Effector memory CD4-positive, alpha-beta T cell (primary cell): ENCODE data around the gene WDSUB1.

ENCODE experiments used
- DNase-seq, 3 donors: peaks; one replicate each; pipeline ENCODE4 v3.0.0-alpha.2; 2020
- H3K27ac ChIP-seq: 2 replicates; pipeline ENCODE4 v1.7.0; 2013; ENCODE audit warnings: mild to moderate bottlenecking, low read length, moderate library complexity; ENCODE audit not compliant: insufficient read depth, poor library complexity, severe bottlenecking
- H3K27me3 ChIP-seq: replicated peaks from 2 replicates; pipeline ENCODE4 v1.7.0; 2013; ENCODE audit warnings: mild to moderate bottlenecking, low read length; ENCODE audit not compliant: insufficient read depth, control insufficient read depth, poor library complexity, severe bottlenecking
- H3K36me3 ChIP-seq: 2 replicates; pipeline ENCODE4 v1.7.0; 2013; ENCODE audit warnings: mild to moderate bottlenecking, low read length, moderate library complexity; ENCODE audit not compliant: control insufficient read depth, insufficient read depth
- H3K4me1 ChIP-seq: 2 replicates; pipeline ENCODE4 v1.7.0; 2013; ENCODE audit warnings: low read length, mild to moderate bottlenecking; ENCODE audit not compliant: control insufficient read depth, insufficient read depth, poor library complexity, severe bottlenecking
- H3K4me3 ChIP-seq: 2 replicates; pipeline ENCODE4 v1.7.0; 2013; ENCODE audit warnings: low read length, low read depth, mild to moderate bottlenecking; ENCODE audit not compliant: insufficient read depth, poor library complexity, severe bottlenecking
- H3K9me3 ChIP-seq: 2 replicates; pipeline ENCODE4 v1.7.0; 2013; ENCODE audit warnings: mild to moderate bottlenecking, low read length, moderate library complexity; ENCODE audit not compliant: control insufficient read depth
- total RNA-seq, 3 donors: gene quantifications; one replicate each; lab custom pipeline; 2026; lab: John Stamatoyannopoulos, UW

The WDSUB1 gene, protein sequence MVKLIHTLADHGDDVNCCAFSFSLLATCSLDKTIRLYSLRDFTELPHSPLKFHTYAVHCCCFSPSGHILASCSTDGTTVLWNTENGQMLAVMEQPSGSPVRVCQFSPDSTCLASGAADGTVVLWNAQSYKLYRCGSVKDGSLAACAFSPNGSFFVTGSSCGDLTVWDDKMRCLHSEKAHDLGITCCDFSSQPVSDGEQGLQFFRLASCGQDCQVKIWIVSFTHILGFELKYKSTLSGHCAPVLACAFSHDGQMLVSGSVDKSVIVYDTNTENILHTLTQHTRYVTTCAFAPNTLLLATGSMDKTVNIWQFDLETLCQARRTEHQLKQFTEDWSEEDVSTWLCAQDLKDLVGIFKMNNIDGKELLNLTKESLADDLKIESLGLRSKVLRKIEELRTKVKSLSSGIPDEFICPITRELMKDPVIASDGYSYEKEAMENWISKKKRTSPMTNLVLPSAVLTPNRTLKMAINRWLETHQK
- total RNA-seq, result 4.7 to 7.0 (median 6.6) reads per million in 3 donors

DNA sequence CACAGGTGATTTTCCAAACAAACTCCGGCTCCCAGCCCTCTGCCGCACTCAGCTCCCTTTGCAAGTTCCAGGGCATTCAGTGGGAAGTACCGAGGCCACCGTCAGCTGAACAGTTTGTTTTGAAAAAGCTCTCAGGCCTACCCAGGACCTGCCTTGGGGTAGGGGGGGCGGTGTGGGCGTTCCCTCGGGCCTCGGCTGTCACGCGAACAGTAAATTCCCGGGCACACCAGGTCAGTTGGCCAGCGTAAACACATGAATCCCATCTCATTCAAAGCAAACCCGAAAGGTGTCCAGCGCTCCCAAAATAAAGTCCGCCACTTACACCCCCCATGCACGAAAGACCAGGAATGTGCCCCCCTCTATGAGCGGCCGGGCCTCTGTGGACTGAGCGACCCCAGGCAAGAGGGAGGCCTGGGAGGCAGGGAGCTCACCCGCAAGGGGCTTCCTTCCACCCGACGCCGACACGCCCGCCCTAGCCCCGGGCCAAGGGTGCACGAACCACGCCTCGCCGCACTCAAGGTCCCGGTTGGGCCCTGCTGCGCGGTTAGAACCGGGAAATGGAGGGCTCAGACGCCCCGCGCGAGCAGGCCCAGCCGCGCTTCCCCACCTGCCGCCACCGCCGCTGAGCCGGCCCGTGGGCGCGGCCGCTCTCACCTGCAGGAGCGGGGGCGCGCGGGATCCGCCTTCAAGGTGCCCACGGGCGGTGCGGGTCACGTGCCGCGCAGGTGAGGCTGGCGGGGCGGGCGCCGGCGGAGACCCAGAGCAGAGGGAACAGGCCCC, at the start of gene WDSUB1:
Gene WDSUB1 (minus strand): TSS at position 775 of the 780 bp plus-strand sequence. CDS start 3,634 bp downstream, outside the sequence.
- Histone ChIP-seq H3K9me3 (no peaks in the 10 kb centered on the region), H3K27ac (peak within 1 kb of the TSS; percentile 52), H3K36me3 (no peaks in the 10 kb centered on the region), H3K27me3 (no peaks in the 10 kb centered on the region), H3K4me3 (peak within 1 kb of the TSS; percentile 62), H3K4me1 (peaks cover 14% of the 10 kb centered on the region)
- DNase-seq, result no peak

DNA sequence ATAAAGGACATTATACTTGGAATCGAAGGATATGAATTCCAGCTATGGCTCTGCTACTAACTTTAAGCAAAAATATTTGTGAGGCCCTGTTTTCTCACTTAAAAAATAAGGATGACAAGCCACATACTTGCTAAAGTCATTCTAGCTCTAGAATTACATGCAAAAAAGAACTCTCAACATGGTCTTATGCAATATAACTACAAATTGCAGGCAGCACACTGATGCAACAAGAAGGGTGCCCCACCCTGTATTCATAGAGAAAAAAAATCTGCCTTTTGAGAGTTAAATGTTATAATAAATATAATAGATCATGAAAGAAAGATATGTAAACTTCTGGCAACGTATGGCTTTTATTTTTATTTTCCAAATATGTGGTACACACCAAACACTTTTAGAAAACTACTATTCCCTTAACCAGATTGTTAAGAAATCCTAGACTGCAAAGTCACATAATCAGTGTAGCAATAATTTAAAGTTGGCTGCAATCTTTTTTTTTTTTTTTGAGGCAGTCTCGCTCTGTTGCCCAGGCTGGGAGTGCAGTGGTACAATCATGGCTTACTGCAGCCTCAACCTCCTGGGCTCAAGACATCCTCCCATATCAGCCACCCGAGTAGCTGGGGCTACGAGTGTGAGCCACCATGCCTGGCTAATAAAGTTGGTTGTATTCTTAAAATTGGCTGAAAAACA, 40.2 kb upstream of the WDSUB1 start:
- no peak overlapping the region for H3K4me3 ChIP-seq
- H3K36me3 ChIP-seq, result no peaks in the 10 kb centered on the region
- no peaks in the 10 kb centered on the region for H3K4me1 ChIP-seq
- no peak overlapping the region for H3K27ac ChIP-seq
- H3K9me3 ChIP-seq, result no peaks in the 10 kb centered on the region
- DNase-seq, result no peak
- no peaks in the 10 kb centered on the region for H3K27me3 ChIP-seq

DNA sequence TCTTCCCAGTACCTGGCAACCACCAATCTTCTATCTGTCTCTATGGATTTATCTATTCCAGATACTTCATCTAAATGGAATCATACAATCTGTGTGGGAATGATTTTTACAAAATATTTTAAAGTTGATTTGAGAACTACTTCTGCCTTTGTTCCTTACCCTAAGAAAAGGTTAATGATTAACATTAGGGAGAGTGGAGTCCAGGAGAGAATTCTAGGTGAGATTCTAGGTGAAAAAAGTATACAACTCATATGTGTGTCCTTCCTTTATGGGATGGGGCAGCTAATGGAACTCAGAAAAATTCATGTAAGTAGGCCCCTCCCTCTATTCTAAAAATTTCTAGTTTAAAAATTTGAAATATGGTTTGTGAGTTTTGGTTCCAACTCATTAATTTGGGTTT, 35.9 kb upstream of the WDSUB1 start:
- H3K9me3 ChIP-seq, result no peaks in the 10 kb centered on the region
- H3K36me3 ChIP-seq, result no peaks in the 10 kb centered on the region
- H3K27ac ChIP-seq, result no peak overlapping the region
- H3K4me3 ChIP-seq, result no peak overlapping the region
- H3K4me1 ChIP-seq, result no peaks in the 10 kb centered on the region
- DNase-seq, result no peak
- H3K27me3 ChIP-seq, result no peaks in the 10 kb centered on the region

DNA sequence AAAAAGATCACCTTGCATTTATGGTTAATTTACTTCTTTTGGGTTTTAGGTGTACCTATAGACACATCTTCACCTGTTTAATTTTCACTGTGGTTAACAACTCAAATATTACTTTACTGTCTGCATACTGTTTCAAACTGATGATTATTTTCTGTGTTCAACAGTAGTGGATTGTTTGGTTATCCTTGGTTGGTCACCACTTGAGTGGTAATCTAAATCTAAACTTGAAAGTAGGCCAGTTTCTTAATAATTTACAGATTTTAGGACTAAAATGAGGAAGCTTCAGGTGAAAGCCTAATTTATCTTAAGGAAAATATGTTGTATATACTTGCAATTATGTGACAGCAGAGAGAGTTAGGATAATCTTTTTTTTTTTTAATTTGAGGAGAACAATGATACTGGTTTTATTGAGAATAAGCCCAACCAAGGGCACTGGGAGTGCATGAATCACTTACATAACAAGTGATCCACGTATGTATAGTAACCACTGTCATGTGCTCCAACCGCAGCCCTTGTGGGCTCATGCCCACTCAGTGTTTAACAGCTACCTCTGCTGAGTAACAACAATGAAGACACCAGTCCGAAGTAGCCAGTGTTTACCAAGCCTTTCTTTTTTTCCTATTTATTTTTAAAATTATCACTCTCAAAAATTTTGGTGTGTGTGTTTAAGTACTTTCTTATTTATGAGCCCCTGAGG, 31.0 kb upstream of the WDSUB1 start:
- no peak for DNase-seq
- Histone ChIP-seq H3K4me3 (no peak overlapping the region), H3K27ac (no peak overlapping the region)

DNA sequence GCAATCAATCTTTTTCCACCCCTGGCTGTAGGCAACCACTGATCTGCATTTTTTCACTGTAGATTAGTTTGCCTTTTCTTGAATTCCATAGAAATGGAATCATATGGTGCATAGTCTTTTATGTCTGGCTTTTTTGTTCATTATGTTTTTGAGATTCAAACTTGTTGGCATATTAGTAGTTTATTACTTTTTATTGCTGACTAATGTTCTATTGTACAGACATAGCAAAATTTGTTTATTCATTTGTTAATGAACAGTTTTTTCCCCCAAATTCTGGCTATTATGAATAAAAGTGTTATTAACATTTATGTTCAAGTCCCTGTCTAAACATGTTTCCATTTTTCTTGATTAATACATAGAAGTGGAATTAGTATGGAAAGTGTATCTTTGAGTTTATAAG, 21.4 kb upstream of the WDSUB1 start:
- H3K36me3 ChIP-seq, result no peaks in the 10 kb centered on the region
- H3K4me3 ChIP-seq, result no peak overlapping the region
- no peaks in the 10 kb centered on the region for H3K9me3 ChIP-seq
- no peak for DNase-seq
- H3K27me3 ChIP-seq, result no peaks in the 10 kb centered on the region
- no peaks in the 10 kb centered on the region for H3K4me1 ChIP-seq
- H3K27ac ChIP-seq, result no peak overlapping the region

More for the DNA sequence above, 31.0 kb upstream of the WDSUB1 start:
- no peaks in the 10 kb centered on the region for H3K4me1 ChIP-seq
- no peaks in the 10 kb centered on the region for H3K9me3 ChIP-seq
- no peaks in the 10 kb centered on the region for H3K36me3 ChIP-seq
- no peaks in the 10 kb centered on the region for H3K27me3 ChIP-seq

DNA sequence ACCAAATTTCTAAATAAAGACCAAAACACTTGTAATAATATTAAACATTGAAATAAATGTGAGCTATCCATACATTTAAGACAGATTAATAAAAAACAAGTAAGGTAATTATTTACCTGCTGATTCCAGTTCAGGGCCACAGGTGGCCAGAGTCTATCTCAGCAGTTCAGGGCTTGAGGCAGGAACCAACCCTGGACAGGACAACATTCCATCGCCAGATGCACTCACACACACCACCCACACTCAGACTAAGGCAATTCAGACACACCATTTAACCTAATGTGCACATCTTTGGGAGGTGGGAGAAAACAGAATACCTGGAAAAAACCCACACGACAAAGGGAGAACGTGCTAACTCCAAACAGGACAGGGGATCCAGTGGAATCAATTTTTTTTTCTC, 14.1 kb upstream of the WDSUB1 start:
- Histone ChIP-seq H3K4me1 (no peaks in the 10 kb centered on the region), H3K27me3 (no peaks in the 10 kb centered on the region), H3K27ac (no peak overlapping the region), H3K36me3 (no peaks in the 10 kb centered on the region), H3K4me3 (no peak overlapping the region), H3K9me3 (no peaks in the 10 kb centered on the region)
- no peak for DNase-seq

DNA sequence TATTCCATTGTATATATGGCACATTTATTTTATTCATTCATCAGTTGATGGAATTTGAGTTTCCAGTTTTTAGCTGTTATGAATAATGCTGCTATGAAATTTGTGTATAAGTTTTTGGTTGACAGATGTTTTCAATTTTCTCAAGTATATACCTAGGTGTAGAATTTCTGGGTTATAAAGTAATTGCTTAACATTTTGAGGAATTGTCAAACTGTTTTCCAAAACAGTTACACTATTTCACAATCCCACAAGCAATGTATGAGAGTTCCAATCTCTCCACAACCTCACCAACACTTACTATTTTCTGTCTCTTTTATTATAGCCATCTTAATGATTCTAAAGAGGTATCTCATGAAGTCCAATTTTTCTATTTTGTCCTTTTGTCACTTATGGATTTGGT, 12.5 kb upstream of the WDSUB1 start:
- no peaks in the 10 kb centered on the region for H3K36me3 ChIP-seq
- DNase-seq, result no peak
- no peaks in the 10 kb centered on the region for H3K9me3 ChIP-seq
- no peaks in the 10 kb centered on the region for H3K27me3 ChIP-seq
- H3K4me3 ChIP-seq, result no peak overlapping the region
- no peak overlapping the region for H3K27ac ChIP-seq
- no peaks in the 10 kb centered on the region for H3K4me1 ChIP-seq

DNA sequence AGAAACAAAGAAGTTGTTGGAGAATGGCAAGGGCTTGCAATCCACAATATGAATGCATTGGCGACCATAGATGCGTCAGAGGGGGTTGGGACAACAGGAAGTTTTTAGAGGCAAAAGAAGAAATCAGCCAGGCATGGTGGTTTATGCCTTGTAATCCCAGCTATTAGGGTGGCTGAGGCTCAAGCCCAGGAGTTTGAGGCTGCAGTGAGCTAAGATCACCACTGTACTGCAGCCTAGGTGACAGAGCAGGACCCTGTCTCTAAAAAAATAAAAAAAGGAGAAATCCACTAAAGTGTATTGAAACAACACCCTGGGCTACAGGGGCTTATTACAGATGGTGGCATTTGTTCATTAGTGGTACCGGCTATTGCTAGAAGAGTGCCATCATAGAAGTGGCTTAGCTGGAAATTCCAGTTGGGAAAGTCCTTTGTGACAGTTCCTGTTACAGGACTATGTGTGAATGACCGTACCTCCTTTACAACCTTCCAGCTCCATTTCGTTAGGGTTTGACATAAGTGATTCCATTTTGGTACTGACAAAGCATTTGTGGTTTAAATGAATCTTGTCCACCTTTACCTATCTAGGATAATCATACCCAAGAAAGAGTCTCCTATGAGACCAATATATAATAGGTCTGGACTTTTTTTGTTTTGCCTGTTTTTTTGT, 10.7 kb upstream of the WDSUB1 start:
- Histone ChIP-seq H3K36me3 (no peaks in the 10 kb centered on the region), H3K4me1 (no peaks in the 10 kb centered on the region), H3K9me3 (no peaks in the 10 kb centered on the region), H3K27ac (no peak overlapping the region), H3K4me3 (no peak overlapping the region), H3K27me3 (no peaks in the 10 kb centered on the region)
- no peak for DNase-seq

DNA sequence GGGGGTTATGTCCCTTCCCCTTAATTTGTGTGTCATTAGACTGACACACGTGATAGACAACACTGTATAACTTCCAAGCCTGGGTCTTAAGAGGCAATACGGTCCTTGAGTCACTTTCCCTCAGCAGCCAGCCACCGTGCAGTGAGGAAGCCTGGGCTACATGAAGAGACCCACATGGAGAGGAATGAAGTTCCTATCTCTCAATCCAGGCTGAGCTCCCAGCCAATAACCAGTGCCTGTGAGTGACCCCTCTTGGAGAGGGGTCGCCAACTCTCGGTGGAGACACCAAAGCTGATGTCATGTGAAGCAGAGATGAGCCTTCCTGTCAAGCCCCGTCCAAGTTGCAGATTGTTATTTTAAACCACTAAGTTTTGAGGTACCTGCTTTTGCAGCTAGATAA, 5.7 kb upstream of the WDSUB1 start:
- H3K36me3 ChIP-seq, result no peaks in the 10 kb centered on the region
- no peak for DNase-seq
- no peaks in the 10 kb centered on the region for H3K27me3 ChIP-seq
- no peak overlapping the region for H3K4me3 ChIP-seq
- H3K4me1 ChIP-seq, result peaks cover 7% of the 10 kb centered on the region
- no peaks in the 10 kb centered on the region for H3K9me3 ChIP-seq
- no peak overlapping the region for H3K27ac ChIP-seq
